Adrenal gland (tissue), 19 donors: ENCODE measurements around the gene VSIG10L2. TPM values are rescaled to one million over a fixed set of nuclear protein-coding genes. Genes with fewer than 3 reads are reported as not detected.

ENCODE experiments used
- DNase-seq, 7 donors: peaks; one replicate each; pipeline ENCODE4 v3.0.0-alpha.2; 2019 to 2020
- H3K27ac ChIP-seq, 5 donors: fragments of 200-600 bp; sonication (generic) in 4 of 5; 1 replicate in 3 of 5; 2 replicates in 2 of 5; pipeline versions ENCODE4 v1.5.1 to v1.8.0; 2016 to 2020; ENCODE audit warnings: mild to moderate bottlenecking in 1 of 5
- H3K27me3 ChIP-seq: fragments of 200-600 bp; 2 replicates; pipeline ENCODE4 v1.8.0; 2021
- H3K36me3 ChIP-seq, 2 donors: fragments of 200-600 bp; replicated peaks in 1 of 2; 1 replicate in 1 of 2; 2 replicates in 1 of 2; pipeline versions ENCODE4 v1.5.1 to v1.8.0; 2018 to 2022
- H3K4me1 ChIP-seq, 2 donors: fragments of 200-600 bp; replicated peaks in 1 of 2; 1 replicate in 1 of 2; 2 replicates in 1 of 2; pipeline versions ENCODE4 v1.5.1 to v1.8.0; 2018 to 2021
- H3K4me3 ChIP-seq, 4 donors: fragments of 200-600 bp; sonication (generic) in 3 of 4; one replicate each; pipeline ENCODE4 v1.5.1; 2016 to 2018
- H3K9me3 ChIP-seq, 3 donors: fragments of 200-600 bp; sonication (generic) in 1 of 3; replicated peaks in 1 of 3; 1 replicate in 2 of 3; 2 replicates in 1 of 3; pipeline versions ENCODE4 v1.5.1 to v1.8.0; 2016 to 2021
- CTCF ChIP-seq, 6 experiments: fragments of 450-650 bp in 4 of 6; fragments of 200-600 bp in 2 of 6; sonication (generic) in 1 of 6; IDR thresholded peaks; 1 replicate in 5 of 6; 2 replicates in 1 of 6; pipeline versions ENCODE4 v1.5.1 to v1.8.0; 2016 to 2021; ENCODE audit warnings: antibody characterized with exemption in 6 of 6, mild to moderate bottlenecking in 2 of 6, moderate library complexity in 1 of 6
- POLR2A ChIP-seq, 2 donors: fragments of 450-650 bp; IDR thresholded peaks; one replicate each; pipeline ENCODE4 v1.6.1; 2017; ENCODE audit warnings: antibody characterized with exemption in 2 of 2, mild to moderate bottlenecking in 2 of 2, moderate library complexity in 1 of 2
- WGBS, 4 donors: extraction: QIAGEN DNeasy Blood & Tissue Kit in 2 of 4; methylation state at CpG; one replicate each; pipeline versions ENCODE4 v1.1.5 to v1.1.7; 2013 to 2017; 5-methylcytosine and 5-hydroxymethylcytosine counted together
- intact Hi-C, 2 donors: fragments of 100-400 bp; cut with DNase I; formaldehyde crosslinking; loops; one replicate each; pipeline versions ENCODE4 v1.14.1 to v1.15.0; 2022 to 2023
- long read RNA-seq, 10 donors: library from polyadenylated mRNA in 3 of 10; unstranded in 2 of 10; stranded (forward) in 1 of 10; transcript quantifications; one replicate each; pipeline ENCODE4 v2.0.0 and lab custom pipeline, GENCODE V29; 2021 to 2026
- polyA plus RNA-seq, 3 donors: library from polyadenylated mRNA; stranded (reverse); fragments of 200-250 nt in 2 of 3; fragments of 350-450 nt in 1 of 3; fragmentation: Illumina TruSeq in 1 of 3; extraction: RNeasy Lipid Tissue Mini Kit (QIAGEN cat#74804) in 1 of 3; gene quantifications; one replicate each; pipeline ENCODE4 v1.2.3, GENCODE V29; 2013 to 2014
- total RNA-seq, 9 donors: library from RNA; depleted of rRNA in 4 of 9; stranded (reverse); fragments of >200 nt in 4 of 9; fragments of 120-200 nt in 1 of 9; fragmentation: NEBNext Ultra II Directional in 1 of 9; extraction: Animal tissue kit (Norgen Biotek cat#: 25700) in 1 of 9; gene quantifications; one replicate each; pipeline versions ENCODE4 v1.1.0 to v1.2.4, GENCODE V29; 2013 to 2023
- donor health status: healthy with polysubstance abuse.
- donor health status: Bipolar disorder and iron deficiency.
- donor health status: DM: yes; HTN: yes; CAD: no.
- donor health status: DM: no; HTN: no; CAD: no.
- donor health status: DM: no; HTN: no; CAD: no.
- donor health status: DM: yes; HTN: yes; CAD: no.

The VSIG10L2 gene
- total RNA-seq = not detected
- under 1 TPM in 2 of 3 donors, not detected in 1; 0.08 to 0.44 TPM for polyA plus RNA-seq
- long read RNA-seq, donor 1 = 0 reads
- long read RNA-seq, donor 2 = 0 reads
- long read RNA-seq, donor 3 = 0 reads
- long read RNA-seq, donor 4 = 0 reads
- long read RNA-seq, donor 5 = 0 reads
- long read RNA-seq, donor 6 = 0 reads
- long read RNA-seq, donor 7 = 0 reads
- long read RNA-seq, donor 8 = 0 reads
- long read RNA-seq, donor 9 = 0 reads
- long read RNA-seq, donor 10 = 0 reads

- peak in 1 of 7 donors; percentile 35 for DNase-seq
- intact Hi-C loops = loop anchor here in 1 of 2 donors (10.0 kb wide), 1 partner anchor 239 kb away; no protein-coding TSS in a partner anchor
- Histone ChIP-seq H3K4me3 (no peak within 1 kb of the TSS), H3K27me3 (no peaks in the 10 kb centered on the region), H3K9me3 (no peaks in the 10 kb centered on the region), H3K36me3 (no peaks in the 10 kb centered on the region), H3K27ac (no peak within 1 kb of the TSS), H3K4me1 (no peaks in the 10 kb centered on the region)
- WGBS, 4 donors = 73 to 78% (median 77%) methylated on average over 7 to 8 of the region's 8 CpGs
- TF ChIP-seq CTCF (IDR thresholded peaks at IDR 0.05) = no peak
- no peak for TF ChIP-seq POLR2A (IDR thresholded peaks at IDR 0.05)
Measured at GRCh38 chr11:125945797-125946520, at the start of gene VSIG10L2. VSIG10L2 (plus strand) TSS chr11:125946044; CDS start chr11:125946056, 12 bp downstream.

- TF ChIP-seq POLR2A (IDR thresholded peaks at IDR 0.05) = no peak
- no peak for TF ChIP-seq CTCF (IDR thresholded peaks at IDR 0.05)
- H3K27me3 ChIP-seq = peaks cover 8% of the 10 kb centered on the region
- H3K27ac ChIP-seq = no peak overlapping the region
- intact Hi-C loops = no loop called here
- H3K4me1 ChIP-seq = peaks cover 9 to 29% of the 10 kb centered on the region in 2 donors
- no peaks in the 10 kb centered on the region for H3K9me3 ChIP-seq
- DNase-seq = no peak
- peak overlapping the region in 1 of 4 donors; percentile 61 for H3K4me3 ChIP-seq
- H3K36me3 ChIP-seq = peaks cover 0 to 10% of the 10 kb centered on the region in 2 donors
- WGBS, 4 donors = 81 to 91% (median 85%) methylated on average over 5 to 6 of the region's 6 CpGs
Measured at GRCh38 chr11:125901872-125902271, 44.0 kb upstream of the VSIG10L2 start.

GRCh38 chr11:125902277-125902926, 43.4 kb upstream of the VSIG10L2 start:
- TF ChIP-seq CTCF (IDR thresholded peaks at IDR 0.05) (no peak), POLR2A (IDR thresholded peaks at IDR 0.05) (no peak)

More at GRCh38 chr11:125902277-125902926, 43.4 kb upstream of the VSIG10L2 start:
- Histone ChIP-seq H3K27ac (peak overlapping the region; percentile 31 to 89 (median 79)), H3K27me3 (peaks cover 8% of the 10 kb centered on the region), H3K4me1 (peaks cover 9 to 24% of the 10 kb centered on the region in 2 donors), H3K9me3 (no peaks in the 10 kb centered on the region), H3K4me3 (peak overlapping the region; percentile 1 to 87 (median 51)), H3K36me3 (peaks cover 0 to 10% of the 10 kb centered on the region in 2 donors)
- intact Hi-C loops = no loop called here
- no peak for DNase-seq
- WGBS, 4 donors = 50 to 56% (median 52%) methylated on average over 20 of the region's 20 CpGs
